Loucy (cell line): ENCODE results near the gene TMEM243.

Experiments
- H2AFZ ChIP-seq: fragments of 200-600 bp; sonication (generic); 2 replicates; pipeline ENCODE4 v1.6.0; 2016; ENCODE audit warnings: antibody characterized with exemption, mild to moderate bottlenecking, low read length, moderate library complexity
- H3F3A ChIP-seq: fragments of 200-600 bp; 2 replicates; pipeline ENCODE4 v1.6.0; 2016; ENCODE audit warnings: antibody characterized with exemption, low read depth, mild to moderate bottlenecking
- H3K27me3 ChIP-seq: fragments of 200-600 bp; sonication (generic); 2 replicates; pipeline ENCODE4 v1.6.1; 2014; ENCODE audit warnings: low read length, mild to moderate bottlenecking; ENCODE audit not compliant: insufficient read depth, poor library complexity, severe bottlenecking
- H3K36me3 ChIP-seq: fragments of 200-600 bp; sonication (generic); 2 replicates; pipeline ENCODE4 v1.6.1; 2016; ENCODE audit warnings: low read length; ENCODE audit not compliant: insufficient read depth
- H3K4me1 ChIP-seq: fragments of 200-600 bp; sonication (generic); 2 replicates; pipeline ENCODE4 v1.5.1; 2014; ENCODE audit warnings: low read length, mild to moderate bottlenecking; ENCODE audit not compliant: insufficient read depth, poor library complexity, severe bottlenecking
- H3K4me2 ChIP-seq: fragments of 200-600 bp; sonication (generic); 2 replicates; pipeline ENCODE4 v1.6.0; 2014; ENCODE audit warnings: antibody characterized with exemption, low read length, low read depth, mild to moderate bottlenecking; ENCODE audit not compliant: poor library complexity, severe bottlenecking
- H3K4me3 ChIP-seq: fragments of 200-600 bp; sonication (generic); 2 replicates; pipeline ENCODE4 v1.5.1; 2014; ENCODE audit warnings: low read length, mild to moderate bottlenecking, mixed read lengths; ENCODE audit not compliant: poor library complexity, severe bottlenecking
- H3K79me2 ChIP-seq: fragments of 200-600 bp; sonication (generic); 2 replicates; pipeline ENCODE4 v1.6.1; 2014; ENCODE audit warnings: low read length; ENCODE audit not compliant: insufficient read depth
- H3K9ac ChIP-seq: fragments of 200-600 bp; sonication (generic); 2 replicates; pipeline ENCODE4 v1.6.0; 2014; ENCODE audit warnings: mild to moderate bottlenecking, low read depth, low read length, moderate library complexity; ENCODE audit not compliant: poor library complexity, severe bottlenecking
- H3K9me2 ChIP-seq: fragments of 200-600 bp; sonication (generic); replicated peaks from 2 replicates; pipeline ENCODE4 v1.6.1; 2016; ENCODE audit warnings: low read depth, low read length, mixed read lengths
- H3K9me3 ChIP-seq: fragments of 200-600 bp; sonication (generic); 2 replicates; pipeline ENCODE4 v1.6.1; 2014; ENCODE audit warnings: mild to moderate bottlenecking, antibody characterized with exemption, low read length, low read depth; ENCODE audit not compliant: insufficient read depth
- H4K20me1 ChIP-seq: fragments of 200-600 bp; sonication (generic); 2 replicates; pipeline ENCODE4 v1.6.0; 2014; ENCODE audit warnings: antibody characterized with exemption, low read length, mild to moderate bottlenecking; ENCODE audit not compliant: insufficient read depth, poor library complexity, severe bottlenecking
- EZH2phosphoT487 ChIP-seq: fragments of 200-600 bp; IDR thresholded peaks from 2 replicates; pipeline ENCODE4 v1.6.1; 2018; ENCODE audit warnings: antibody characterized with exemption, mild to moderate bottlenecking, moderate library complexity, borderline replicate concordance
- TF ChIP-seq, protein P1 (sequence below): fragments of 200-600 bp; sonication (generic); conservative IDR thresholded peaks from 2 replicates; pipeline ENCODE4 v1.5.1; 2014; ENCODE audit warnings: mild to moderate bottlenecking, antibody characterized with exemption, low read length

The TMEM243 gene

GRCh38 chr7:87215046-87215445 lies 4.5 kb downstream of the TMEM243 start:
- Histone ChIP-seq H3K27me3 (no peaks in the 10 kb centered on the region), H3K4me1 (peaks cover 65% of the 10 kb centered on the region), H3F3A (no peaks in the 10 kb centered on the region; the same call in 1 of the 2 replicates), H3K4me2 (peak overlapping the region; percentile 65), H3K9me3 (no peaks in the 10 kb centered on the region), H2AFZ (no peak overlapping the region), H3K79me2 (peaks cover 89% of the 10 kb centered on the region), H3K36me3 (no peaks in the 10 kb centered on the region), H3K9ac (no peak overlapping the region), H3K9me2 (no peaks in the 10 kb centered on the region), H3K4me3 (peak overlapping the region; percentile 35), H4K20me1 (peaks cover 21% of the 10 kb centered on the region)
- TF ChIP-seq, protein P1, sequence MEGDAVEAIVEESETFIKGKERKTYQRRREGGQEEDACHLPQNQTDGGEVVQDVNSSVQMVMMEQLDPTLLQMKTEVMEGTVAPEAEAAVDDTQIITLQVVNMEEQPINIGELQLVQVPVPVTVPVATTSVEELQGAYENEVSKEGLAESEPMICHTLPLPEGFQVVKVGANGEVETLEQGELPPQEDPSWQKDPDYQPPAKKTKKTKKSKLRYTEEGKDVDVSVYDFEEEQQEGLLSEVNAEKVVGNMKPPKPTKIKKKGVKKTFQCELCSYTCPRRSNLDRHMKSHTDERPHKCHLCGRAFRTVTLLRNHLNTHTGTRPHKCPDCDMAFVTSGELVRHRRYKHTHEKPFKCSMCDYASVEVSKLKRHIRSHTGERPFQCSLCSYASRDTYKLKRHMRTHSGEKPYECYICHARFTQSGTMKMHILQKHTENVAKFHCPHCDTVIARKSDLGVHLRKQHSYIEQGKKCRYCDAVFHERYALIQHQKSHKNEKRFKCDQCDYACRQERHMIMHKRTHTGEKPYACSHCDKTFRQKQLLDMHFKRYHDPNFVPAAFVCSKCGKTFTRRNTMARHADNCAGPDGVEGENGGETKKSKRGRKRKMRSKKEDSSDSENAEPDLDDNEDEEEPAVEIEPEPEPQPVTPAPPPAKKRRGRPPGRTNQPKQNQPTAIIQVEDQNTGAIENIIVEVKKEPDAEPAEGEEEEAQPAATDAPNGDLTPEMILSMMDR = no peak
- TF ChIP-seq EZH2phosphoT487 = no peak

GRCh38 chr7:87213811-87214210 lies 5.7 kb downstream of the TMEM243 start:
- peak overlapping the region; percentile 65 for H3K4me2 ChIP-seq
- TF ChIP-seq, protein P1 = no peak
- TF ChIP-seq EZH2phosphoT487 = no peak

GRCh38 chr7:87213252-87213651 lies 6.3 kb downstream of the TMEM243 start:
- no peaks in the 10 kb centered on the region; the same call in 1 of the 2 replicates for H3F3A ChIP-seq
- H3K9me2 ChIP-seq = no peaks in the 10 kb centered on the region
- TF ChIP-seq, protein P1 = no peak
- no peak for TF ChIP-seq EZH2phosphoT487
- peaks cover 21% of the 10 kb centered on the region for H4K20me1 ChIP-seq
- H2AFZ ChIP-seq = no peak overlapping the region
- H3K9ac ChIP-seq = peak overlapping the region; percentile 32
- no peaks in the 10 kb centered on the region for H3K36me3 ChIP-seq
- peak overlapping the region; percentile 35 for H3K4me3 ChIP-seq
- peaks cover 79% of the 10 kb centered on the region for H3K79me2 ChIP-seq
- H3K9me3 ChIP-seq = no peaks in the 10 kb centered on the region
- H3K4me2 ChIP-seq = peak overlapping the region; percentile 65
- no peaks in the 10 kb centered on the region for H3K27me3 ChIP-seq
- H3K4me1 ChIP-seq = peaks cover 60% of the 10 kb centered on the region

More at GRCh38 chr7:87213811-87214210, 5.7 kb downstream of the TMEM243 start:
- Histone ChIP-seq H3F3A (no peaks in the 10 kb centered on the region; the same call in 1 of the 2 replicates), H3K4me1 (peaks cover 65% of the 10 kb centered on the region), H3K9ac (peak overlapping the region; percentile 10), H2AFZ (no peak overlapping the region), H3K79me2 (peaks cover 84% of the 10 kb centered on the region), H3K4me3 (peak overlapping the region; percentile 35), H4K20me1 (peaks cover 21% of the 10 kb centered on the region), H3K27me3 (no peaks in the 10 kb centered on the region), H3K9me3 (no peaks in the 10 kb centered on the region), H3K9me2 (no peaks in the 10 kb centered on the region), H3K36me3 (no peaks in the 10 kb centered on the region)
